BLaER1 treated with 17β-estradiol and CSF1 and Interleukin-3, amounts not matched to agents 10 nM and 100 nM (cell line): Measurements from ENCODE around the gene APEX1.

Experiments
- H3K27ac ChIP-seq, 11 experiments: shearing (Covaris generic); formaldehyde crosslinking; 2 replicates each; pipeline ENCODE4 v1.8.1; 2022
- H3K27me3 ChIP-seq, 11 experiments: shearing (Covaris generic); formaldehyde crosslinking; 2 replicates each; pipeline ENCODE4 v1.8.1; 2022
- H3K36me3 ChIP-seq, 11 experiments: shearing (Covaris generic); formaldehyde crosslinking; 2 replicates each; pipeline ENCODE4 v1.8.1; 2022
- H3K4me1 ChIP-seq, 10 experiments: shearing (Covaris generic); formaldehyde crosslinking; 2 replicates each; pipeline ENCODE4 v1.8.1; 2022
- H3K4me2 ChIP-seq, 11 experiments: shearing (Covaris generic); formaldehyde crosslinking; 2 replicates each; pipeline ENCODE4 v1.8.1; 2022
- H3K4me3 ChIP-seq, 10 experiments: shearing (Covaris generic); formaldehyde crosslinking; 2 replicates each; pipeline ENCODE4 v1.8.1; 2022
- H3K9ac ChIP-seq, 11 experiments: shearing (Covaris generic); formaldehyde crosslinking; 2 replicates each; pipeline ENCODE4 v1.8.1; 2022
- H3K9me3 ChIP-seq, 11 experiments: shearing (Covaris generic); formaldehyde crosslinking; replicated peaks in 1 of 11; 2 replicates each; pipeline ENCODE4 v1.8.1; 2022
- H4K20me1 ChIP-seq, 11 experiments: shearing (Covaris generic); formaldehyde crosslinking; 2 replicates each; pipeline ENCODE4 v1.8.1; 2022
- Cebpa-rat ChIP-seq, 11 experiments: shearing (Covaris generic); IDR thresholded peaks; 2 replicates each; pipeline ENCODE4 v1.8.1; 2022

APEX1 gene

DNA sequence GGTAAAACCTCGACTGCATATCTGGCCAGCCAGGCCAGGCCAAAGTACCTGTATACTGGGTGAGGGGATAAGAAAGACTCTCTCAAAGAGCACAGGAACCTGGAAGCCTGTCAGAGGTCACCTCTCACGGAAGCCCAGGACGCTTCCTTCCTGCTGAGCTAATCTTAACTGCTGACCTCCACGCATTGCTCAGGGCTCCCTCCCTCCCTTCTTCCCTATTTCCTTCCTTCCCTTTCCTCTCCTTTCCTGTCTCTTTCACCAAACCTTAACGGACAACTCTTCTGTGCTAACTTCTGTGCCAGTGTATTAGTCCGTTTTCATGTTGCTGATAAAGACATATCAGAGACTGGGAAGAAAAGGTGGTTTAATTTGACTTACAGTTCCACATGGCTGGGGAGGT, 35.5 kb downstream of the APEX1 start:
- Histone ChIP-seq H3K4me3 (peak overlapping the region in 6 of 10 experiments; percentile 6 to 54 (median 28); a peak in 9 of 20 replicates), H3K9me3 (peaks cover 0 to 7% (median 0%) of the 10 kb centered on the region in 11 experiments; a peak in 1 of 22 replicates), H3K4me1 (peaks cover 79 to 98% (median 95%) of the 10 kb centered on the region in 10 experiments), H3K9ac (peak overlapping the region in 6 of 11 experiments; percentile 47 to 61 (median 54); a peak in 12 of 22 replicates), H3K4me2 (peak overlapping the region; percentile 73 to 90 (median 85)), H3K36me3 (no peaks in the 10 kb centered on the region), H3K27ac (peak overlapping the region in 10 of 11 experiments; percentile 2 to 82 (median 71); a peak in 19 of 22 replicates), H3K27me3 (no peaks in the 10 kb centered on the region), H4K20me1 (no peaks in the 10 kb centered on the region)
- no peak for TF ChIP-seq Cebpa-rat (IDR thresholded peaks at IDR 0.05)

DNA sequence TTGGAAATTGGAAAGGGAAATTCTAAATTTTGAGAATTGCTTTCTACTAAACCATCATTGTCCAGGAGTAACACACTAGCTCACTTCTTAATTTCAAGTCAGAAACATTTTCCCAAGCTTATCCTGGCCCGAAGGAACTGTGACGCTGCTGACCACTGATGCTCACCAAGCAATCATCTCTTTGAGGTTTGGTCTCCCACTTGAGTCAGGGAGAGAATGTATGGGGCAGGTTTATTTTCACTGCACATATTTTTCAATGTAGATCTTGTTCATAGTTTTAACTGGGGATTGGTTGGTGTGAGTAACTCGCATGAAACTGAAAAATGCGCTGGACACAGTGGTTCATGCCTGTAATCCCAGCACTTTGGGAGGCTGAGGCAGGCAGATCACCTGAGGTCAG, 37.5 kb downstream of the APEX1 start:
- Histone ChIP-seq H3K4me2 (peak overlapping the region; percentile 60 to 90 (median 84); a peak in 20 of 22 replicates), H3K36me3 (no peaks in the 10 kb centered on the region), H3K4me1 (peaks cover 70 to 96% (median 85%) of the 10 kb centered on the region in 10 experiments), H3K4me3 (no peak overlapping the region), H4K20me1 (no peaks in the 10 kb centered on the region), H3K27ac (peak overlapping the region in 5 of 11 experiments; percentile 29 to 82 (median 80); a peak in 6 of 22 replicates), H3K9ac (no peak overlapping the region), H3K9me3 (peaks cover 0 to 7% (median 0%) of the 10 kb centered on the region in 11 experiments; a peak in 2 of 22 replicates), H3K27me3 (no peaks in the 10 kb centered on the region)
- no peak for TF ChIP-seq Cebpa-rat (IDR thresholded peaks at IDR 0.05)

DNA sequence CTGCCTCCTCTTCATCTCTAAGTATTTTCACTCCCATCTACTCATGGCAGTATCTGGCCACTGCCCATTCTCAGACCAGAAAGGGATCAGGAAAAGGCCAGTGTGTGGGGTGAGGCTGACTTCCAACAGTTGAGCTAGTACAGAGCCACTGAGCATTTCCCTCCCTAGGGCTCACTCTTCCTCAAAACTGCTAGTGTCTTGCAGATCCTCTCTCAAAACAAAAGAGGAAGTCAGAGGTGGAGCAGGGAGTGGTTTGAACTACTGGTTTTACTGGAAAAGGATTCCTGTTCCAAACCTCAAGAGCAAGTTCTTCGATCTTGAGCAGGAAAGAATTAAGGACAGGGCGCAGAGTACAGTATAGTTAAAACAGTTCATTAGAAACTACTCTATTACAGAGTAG, 38.6 kb downstream of the APEX1 start:
- peaks cover 68 to 96% (median 82%) of the 10 kb centered on the region in 10 experiments for H3K4me1 ChIP-seq
- H3K9me3 ChIP-seq: peaks cover 0 to 7% (median 0%) of the 10 kb centered on the region in 11 experiments; a peak in 2 of 22 replicates
- no peak overlapping the region for H3K4me3 ChIP-seq
- no peaks in the 10 kb centered on the region for H3K27me3 ChIP-seq
- H3K27ac ChIP-seq: peak overlapping the region in 10 of 11 experiments; percentile 9 to 82 (median 55); a peak in 19 of 22 replicates
- H4K20me1 ChIP-seq: no peaks in the 10 kb centered on the region
- no peak for TF ChIP-seq Cebpa-rat (IDR thresholded peaks at IDR 0.05)
- H3K36me3 ChIP-seq: no peaks in the 10 kb centered on the region
- peak overlapping the region in 4 of 11 experiments; percentile 7 to 30 (median 10); a peak in 4 of 22 replicates for H3K9ac ChIP-seq
- H3K4me2 ChIP-seq: peak overlapping the region; percentile 60 to 90 (median 84)

DNA sequence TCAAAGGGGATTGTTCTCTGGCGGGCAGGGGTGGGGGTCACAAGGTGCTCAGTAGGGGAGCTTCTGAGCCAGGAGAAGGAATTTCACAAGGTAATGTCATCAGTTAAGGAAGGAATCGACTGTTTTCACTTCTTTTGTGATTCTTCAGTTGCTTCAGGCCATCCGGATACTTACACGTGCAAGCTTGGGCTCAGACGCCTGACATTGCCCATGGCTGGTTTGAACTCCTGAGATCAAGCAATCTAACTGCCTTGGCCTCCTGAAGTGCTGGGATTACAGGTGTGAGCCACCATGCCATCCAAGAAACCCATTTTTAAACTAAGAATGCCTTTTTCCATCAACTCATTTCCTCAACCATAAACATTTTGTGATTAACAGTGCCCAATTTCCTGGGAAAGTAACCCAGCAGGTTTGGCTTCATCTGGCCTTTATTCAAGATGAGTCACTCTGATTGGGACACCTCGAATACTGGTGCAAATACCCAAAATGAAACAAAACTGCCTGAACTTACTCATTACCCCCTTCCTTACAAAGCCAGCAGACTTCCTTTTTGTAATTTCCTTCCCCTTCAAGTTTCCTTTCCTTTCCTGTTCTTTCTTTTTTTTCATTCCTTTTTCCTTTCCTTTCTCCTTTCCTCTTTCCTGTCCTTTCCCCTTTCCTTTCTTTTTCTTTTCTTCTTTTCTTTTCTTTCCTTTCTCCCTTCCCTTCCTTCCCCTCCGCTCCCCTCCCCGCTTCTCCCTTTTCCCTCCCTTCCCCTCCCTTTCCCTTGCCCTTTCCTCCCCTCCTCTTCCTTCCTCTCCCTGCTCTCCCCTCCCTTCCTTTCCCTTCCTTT, 40.1 kb downstream of the APEX1 start:
- no peak overlapping the region for H3K4me3 ChIP-seq
- peak overlapping the region in 8 of 11 experiments; percentile 6 to 82 (median 60); a peak in 14 of 22 replicates for H3K27ac ChIP-seq
- peaks cover 68 to 95% (median 82%) of the 10 kb centered on the region in 10 experiments for H3K4me1 ChIP-seq

DNA sequence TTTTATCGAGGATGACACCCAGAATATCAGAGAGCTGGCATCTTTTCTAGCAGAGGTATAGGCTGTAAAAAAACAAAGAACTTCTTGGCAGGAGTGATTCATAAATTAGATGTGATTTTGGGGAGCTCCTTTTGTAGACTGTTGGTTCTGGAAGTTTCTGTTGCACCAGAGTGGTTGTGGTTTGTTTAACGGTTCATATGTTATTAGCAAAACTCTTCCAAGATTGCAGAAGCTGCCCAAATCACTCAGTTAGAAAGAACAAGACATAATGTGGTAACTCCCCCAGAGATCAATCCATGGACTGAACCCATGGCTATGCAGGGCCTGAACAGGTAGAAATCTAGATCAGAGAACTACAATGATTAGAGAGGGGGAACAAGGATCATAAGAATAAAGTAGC, 43.6 kb downstream of the APEX1 start:
- TF ChIP-seq Cebpa-rat (IDR thresholded peaks at IDR 0.05): peak in 3 of 11 experiments; percentile 40 to 61 (median 42); a peak in 2 of 22 replicates
- H3K4me1 ChIP-seq: peaks cover 37 to 65% (median 49%) of the 10 kb centered on the region in 10 experiments
- H3K4me2 ChIP-seq: peak overlapping the region; percentile 30 to 75 (median 58)
- peaks cover 0 to 17% (median 9%) of the 10 kb centered on the region in 11 experiments; a peak in 12 of 22 replicates for H3K9me3 ChIP-seq
- peak overlapping the region in 6 of 11 experiments; percentile 30 to 50 (median 41); a peak in 10 of 22 replicates for H3K9ac ChIP-seq
- H3K27ac ChIP-seq: peak overlapping the region in 8 of 11 experiments; percentile 59 to 77 (median 71); a peak in 16 of 22 replicates
- no peaks in the 10 kb centered on the region for H3K27me3 ChIP-seq
- H4K20me1 ChIP-seq: no peaks in the 10 kb centered on the region
- H3K36me3 ChIP-seq: no peaks in the 10 kb centered on the region
- H3K4me3 ChIP-seq: peak overlapping the region in 1 of 10 experiments; percentile 7; a peak in 1 of 20 replicates

More for the DNA sequence above, 40.1 kb downstream of the APEX1 start:
- Histone ChIP-seq H3K4me2 (peak overlapping the region in 10 of 11 experiments; percentile 1 to 85 (median 41); a peak in 14 of 22 replicates), H3K27me3 (no peaks in the 10 kb centered on the region), H3K36me3 (no peaks in the 10 kb centered on the region), H3K9ac (0 out of 22 replicates have a peak overlapping the region, but pooled peaks of 1 of the 11 experiments have one; percentile 25), H3K9me3 (peaks cover 0 to 7% (median 0%) of the 10 kb centered on the region in 11 experiments; a peak in 3 of 22 replicates), H4K20me1 (no peaks in the 10 kb centered on the region)
- no peak for TF ChIP-seq Cebpa-rat (IDR thresholded peaks at IDR 0.05)

DNA sequence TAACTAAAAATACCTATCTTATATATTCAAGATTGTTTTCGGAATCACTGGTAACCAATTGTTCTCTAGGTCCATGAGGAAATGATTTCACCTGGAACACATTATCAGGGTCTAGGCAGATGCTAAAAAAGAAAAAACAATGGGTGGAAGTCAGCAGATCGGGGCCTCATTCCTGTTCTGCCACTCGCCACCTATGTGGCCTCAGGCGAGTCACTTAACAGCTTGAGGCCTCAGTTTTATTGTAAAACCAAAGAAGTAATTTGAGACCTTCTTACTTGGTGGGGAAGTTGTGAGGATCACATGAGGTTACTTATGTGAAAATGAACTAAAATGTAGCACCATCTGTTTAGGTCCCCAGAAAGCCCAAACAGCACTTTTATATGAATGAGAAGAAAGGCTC, 44.1 kb downstream of the APEX1 start:
- H3K4me3 ChIP-seq: no peak overlapping the region
- peak overlapping the region in 8 of 11 experiments; percentile 41 to 77 (median 69); a peak in 15 of 22 replicates for H3K27ac ChIP-seq
- H3K4me2 ChIP-seq: peak overlapping the region; percentile 30 to 75 (median 58); a peak in 20 of 22 replicates

DNA sequence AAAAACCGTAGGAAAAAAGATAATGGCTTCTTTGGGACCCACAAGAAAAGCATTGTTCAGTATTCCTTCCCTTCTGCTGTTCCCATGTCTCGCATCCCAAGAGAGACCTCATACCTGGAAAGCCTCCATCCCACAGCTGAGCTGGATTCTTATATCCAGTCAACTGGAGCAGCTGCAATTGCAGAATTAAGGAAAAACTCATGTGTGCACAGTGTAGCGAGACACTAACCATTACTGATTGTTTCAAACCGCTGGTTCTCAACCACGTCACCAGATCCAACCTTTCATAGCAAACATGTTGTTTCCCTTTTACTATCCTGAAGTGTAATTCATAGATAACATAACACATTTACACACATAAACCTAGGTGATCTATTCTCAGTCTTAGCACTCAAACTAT, 44.9 kb downstream of the APEX1 start:
- no peak for TF ChIP-seq Cebpa-rat (IDR thresholded peaks at IDR 0.05)
- Histone ChIP-seq H3K27me3 (no peaks in the 10 kb centered on the region), H4K20me1 (no peaks in the 10 kb centered on the region), H3K4me1 (peaks cover 33 to 59% (median 46%) of the 10 kb centered on the region in 10 experiments), H3K27ac (peak overlapping the region in 6 of 11 experiments; percentile 49 to 77 (median 72); a peak in 6 of 22 replicates), H3K4me3 (no peak overlapping the region), H3K9me3 (peaks cover 0 to 19% (median 13%) of the 10 kb centered on the region in 11 experiments; a peak in 14 of 22 replicates), H3K36me3 (no peaks in the 10 kb centered on the region), H3K4me2 (peak overlapping the region; percentile 30 to 75 (median 58); a peak in 16 of 22 replicates), H3K9ac (no peak overlapping the region)

More for the DNA sequence above, 44.1 kb downstream of the APEX1 start:
- Histone ChIP-seq H3K36me3 (no peaks in the 10 kb centered on the region), H3K9ac (peak overlapping the region in 1 of 11 experiments; percentile 48; a peak in 2 of 22 replicates), H3K27me3 (no peaks in the 10 kb centered on the region), H3K4me1 (peaks cover 37 to 65% (median 50%) of the 10 kb centered on the region in 10 experiments), H4K20me1 (no peaks in the 10 kb centered on the region), H3K9me3 (peaks cover 0 to 17% (median 9%) of the 10 kb centered on the region in 11 experiments; a peak in 12 of 22 replicates)
- no peak for TF ChIP-seq Cebpa-rat (IDR thresholded peaks at IDR 0.05)

DNA sequence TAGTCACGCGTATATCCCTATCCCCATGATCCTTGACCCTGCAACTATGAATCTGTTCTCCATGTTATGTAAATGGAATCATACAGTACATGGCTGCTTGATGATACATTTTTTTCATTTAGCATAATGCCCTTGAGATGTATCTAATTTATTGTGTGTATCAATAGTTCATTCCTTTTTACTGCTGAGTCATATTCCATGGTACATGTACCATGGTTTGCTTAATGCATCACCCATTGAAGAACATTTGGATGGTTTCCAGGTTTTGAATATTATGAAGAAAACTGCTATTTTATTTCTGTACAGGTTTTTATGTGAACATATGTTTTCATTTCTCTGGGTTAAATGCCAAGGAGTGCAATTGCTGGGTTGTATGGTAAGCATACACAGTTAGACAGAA, 46.3 kb downstream of the APEX1 start:
- H3K4me1 ChIP-seq: peaks cover 25 to 44% (median 34%) of the 10 kb centered on the region in 10 experiments
- TF ChIP-seq Cebpa-rat (IDR thresholded peaks at IDR 0.05): no peak
- H3K9me3 ChIP-seq: peaks cover 0 to 23% (median 13%) of the 10 kb centered on the region in 11 experiments; a peak in 14 of 22 replicates
- no peak overlapping the region for H3K4me3 ChIP-seq
- no peaks in the 10 kb centered on the region for H3K27me3 ChIP-seq
- no peaks in the 10 kb centered on the region for H4K20me1 ChIP-seq
- no peak overlapping the region for H3K4me2 ChIP-seq
- H3K27ac ChIP-seq: no peak overlapping the region
- no peak overlapping the region for H3K9ac ChIP-seq
- no peaks in the 10 kb centered on the region for H3K36me3 ChIP-seq
